HepG2 (cell line): Measurements from ENCODE around the gene GPR4. TPM values are rescaled to one million over a fixed set of nuclear protein-coding genes. Genes with fewer than 3 reads are reported as not detected.

ENCODE experiments used
- CHD2 ChIP-seq: IDR thresholded peaks from 2 replicates; pipeline ENCODE4 v1.6.1; 2011; ENCODE audit warnings: low read depth, low read length, improper control_type of control experiment
- FOXA1 ChIP-seq, 2 experiments: fragments of 450-650 bp in 1 of 2; sonication (generic) in 1 of 2; formaldehyde crosslinking in 1 of 2; IDR thresholded peaks; 2 replicates each; pipeline versions ENCODE4 v1.4.0 to v1.6.1; 2016 to 2020; ENCODE audit warnings: missing genetic modification reagents in 1 of 2
- FOXJ3 ChIP-seq: sonication (generic); formaldehyde crosslinking; IDR thresholded peaks from 2 replicates; pipeline ENCODE4 v1.4.0; 2020; ENCODE audit warnings: missing genetic modification reagents, mild to moderate bottlenecking, borderline replicate concordance
- SALL1 ChIP-seq: sonication (generic); formaldehyde crosslinking; IDR thresholded peaks from 2 replicates; pipeline ENCODE4 v1.8.0; 2022; ENCODE audit warnings: mild to moderate bottlenecking, missing genetic modification reagents
- SAP130 ChIP-seq: IDR thresholded peaks from 2 replicates; pipeline ENCODE4 v1.6.1; 2016; ENCODE audit warnings: low read depth
- SP4 ChIP-seq: sonication (generic); formaldehyde crosslinking; IDR thresholded peaks from 2 replicates; pipeline ENCODE4 v1.8.1; 2023; ENCODE audit warnings: mild to moderate bottlenecking, missing genetic modification reagents
- ZEB1 ChIP-seq: IDR thresholded peaks from 2 replicates; pipeline ENCODE4 v1.6.1; 2012; ENCODE audit warnings: mild to moderate bottlenecking, low read depth, inconsistent platforms; ENCODE audit not compliant: insufficient replicate concordance
- ZNF207 ChIP-seq: fragments of 450-650 bp; IDR thresholded peaks from 2 replicates; pipeline ENCODE4 v1.6.1; 2016; ENCODE audit warnings: antibody characterized with exemption, borderline replicate concordance
- ZNF569 ChIP-seq: sonication (generic); formaldehyde crosslinking; IDR thresholded peaks from 2 replicates; pipeline ENCODE4 v1.5.0; 2020; ENCODE audit warnings: mild to moderate bottlenecking, missing genetic modification reagents, moderate library complexity, borderline replicate concordance
- ZNF598 ChIP-seq: sonication (generic); formaldehyde crosslinking; IDR thresholded peaks from 2 replicates; pipeline ENCODE4 v1.5.1; 2020; ENCODE audit warnings: mild to moderate bottlenecking, missing genetic modification reagents, borderline replicate concordance
- ZNF816 ChIP-seq: sonication (generic); formaldehyde crosslinking; IDR thresholded peaks from 2 replicates; pipeline ENCODE4 v1.8.0; 2022; ENCODE audit warnings: missing genetic modification reagents, mild to moderate bottlenecking, borderline replicate concordance
- polyA plus RNA-seq, 8 experiments: library from polyadenylated mRNA; depleted of rRNA in 3 of 8; stranded (reverse) in 7 of 8; unstranded in 1 of 8; fragments of >200 nt; fragmentation: Illumina TruSeq in 4 of 8; extraction: Trizol in 4 of 8; gene quantifications; 2 replicates each; pipeline versions ENCODE4 v1.2.1 to v1.2.3, GENCODE V29; 2011 to 2016; ENCODE audit warnings: low read depth in 4 of 8, missing spikeins in 1 of 8, mixed read lengths in 1 of 8; ENCODE audit not compliant: insufficient read depth in 1 of 8
- total RNA-seq, 5 experiments: library from RNA; depleted of rRNA; stranded (reverse); fragments of >200 nt; fragmentation: Illumina TruSeq; extraction: Trizol; gene quantifications; 2 replicates each; pipeline ENCODE4 v1.2.3, GENCODE V29; 2016; ENCODE audit warnings: low read depth in 1 of 5
- TF ChIP-seq, protein P1 (sequence below): sonication (generic); formaldehyde crosslinking; IDR thresholded peaks from 2 replicates; pipeline ENCODE4 v1.4.0; 2020; ENCODE audit warnings: mild to moderate bottlenecking, missing genetic modification reagents
- TF ChIP-seq, protein P2 (sequence below): sonication (generic); formaldehyde crosslinking; IDR thresholded peaks from 2 replicates; pipeline ENCODE4 v1.4.0; 2020; ENCODE audit warnings: missing genetic modification reagents, borderline replicate concordance

Gene GPR4
- total and polyA plus RNA-seq, 2 of the 13 experiments (the other 11 are each of a cell fraction or from before 2014, with no cell fraction given), result 0.15 TPM; not detected in 1

DNA sequence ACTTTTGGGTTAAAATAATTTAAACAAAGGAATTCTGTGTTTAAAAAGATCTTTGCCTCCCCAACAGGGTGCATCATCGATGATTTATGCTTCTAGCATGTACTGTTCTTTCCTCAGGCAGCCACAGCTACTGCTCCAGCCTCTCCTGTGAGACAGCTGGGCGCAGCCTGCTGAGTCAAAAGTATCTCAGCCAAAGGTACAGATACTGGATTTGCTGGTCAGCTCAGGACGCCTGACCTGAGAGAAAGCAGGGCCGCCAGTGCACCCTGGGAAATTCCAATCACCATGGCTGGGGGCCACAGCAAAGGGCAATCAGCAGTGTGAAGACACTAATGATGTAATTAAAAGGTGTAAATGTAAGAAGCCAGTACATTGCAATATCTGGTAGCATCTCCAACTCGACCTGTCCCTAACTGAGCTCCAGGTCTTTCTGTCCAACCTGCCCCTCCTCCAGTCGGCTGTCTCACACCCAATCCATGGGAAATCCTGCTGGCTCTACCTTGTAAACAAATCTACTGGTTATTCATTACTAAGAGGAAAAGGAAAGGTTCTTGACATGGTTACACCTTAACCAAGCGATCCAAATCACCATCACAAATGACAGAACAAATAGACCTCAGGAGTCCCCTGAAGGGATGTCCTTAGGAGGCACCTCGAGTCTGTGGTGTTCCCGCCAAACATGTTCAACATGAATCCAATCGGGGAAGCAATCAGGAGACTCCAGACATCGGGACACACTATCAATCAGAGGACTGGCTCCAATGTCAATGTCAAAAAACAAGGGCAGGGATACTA is 24.7 kb downstream of the GPR4 start (continued):
- TF ChIP-seq, protein P1, sequence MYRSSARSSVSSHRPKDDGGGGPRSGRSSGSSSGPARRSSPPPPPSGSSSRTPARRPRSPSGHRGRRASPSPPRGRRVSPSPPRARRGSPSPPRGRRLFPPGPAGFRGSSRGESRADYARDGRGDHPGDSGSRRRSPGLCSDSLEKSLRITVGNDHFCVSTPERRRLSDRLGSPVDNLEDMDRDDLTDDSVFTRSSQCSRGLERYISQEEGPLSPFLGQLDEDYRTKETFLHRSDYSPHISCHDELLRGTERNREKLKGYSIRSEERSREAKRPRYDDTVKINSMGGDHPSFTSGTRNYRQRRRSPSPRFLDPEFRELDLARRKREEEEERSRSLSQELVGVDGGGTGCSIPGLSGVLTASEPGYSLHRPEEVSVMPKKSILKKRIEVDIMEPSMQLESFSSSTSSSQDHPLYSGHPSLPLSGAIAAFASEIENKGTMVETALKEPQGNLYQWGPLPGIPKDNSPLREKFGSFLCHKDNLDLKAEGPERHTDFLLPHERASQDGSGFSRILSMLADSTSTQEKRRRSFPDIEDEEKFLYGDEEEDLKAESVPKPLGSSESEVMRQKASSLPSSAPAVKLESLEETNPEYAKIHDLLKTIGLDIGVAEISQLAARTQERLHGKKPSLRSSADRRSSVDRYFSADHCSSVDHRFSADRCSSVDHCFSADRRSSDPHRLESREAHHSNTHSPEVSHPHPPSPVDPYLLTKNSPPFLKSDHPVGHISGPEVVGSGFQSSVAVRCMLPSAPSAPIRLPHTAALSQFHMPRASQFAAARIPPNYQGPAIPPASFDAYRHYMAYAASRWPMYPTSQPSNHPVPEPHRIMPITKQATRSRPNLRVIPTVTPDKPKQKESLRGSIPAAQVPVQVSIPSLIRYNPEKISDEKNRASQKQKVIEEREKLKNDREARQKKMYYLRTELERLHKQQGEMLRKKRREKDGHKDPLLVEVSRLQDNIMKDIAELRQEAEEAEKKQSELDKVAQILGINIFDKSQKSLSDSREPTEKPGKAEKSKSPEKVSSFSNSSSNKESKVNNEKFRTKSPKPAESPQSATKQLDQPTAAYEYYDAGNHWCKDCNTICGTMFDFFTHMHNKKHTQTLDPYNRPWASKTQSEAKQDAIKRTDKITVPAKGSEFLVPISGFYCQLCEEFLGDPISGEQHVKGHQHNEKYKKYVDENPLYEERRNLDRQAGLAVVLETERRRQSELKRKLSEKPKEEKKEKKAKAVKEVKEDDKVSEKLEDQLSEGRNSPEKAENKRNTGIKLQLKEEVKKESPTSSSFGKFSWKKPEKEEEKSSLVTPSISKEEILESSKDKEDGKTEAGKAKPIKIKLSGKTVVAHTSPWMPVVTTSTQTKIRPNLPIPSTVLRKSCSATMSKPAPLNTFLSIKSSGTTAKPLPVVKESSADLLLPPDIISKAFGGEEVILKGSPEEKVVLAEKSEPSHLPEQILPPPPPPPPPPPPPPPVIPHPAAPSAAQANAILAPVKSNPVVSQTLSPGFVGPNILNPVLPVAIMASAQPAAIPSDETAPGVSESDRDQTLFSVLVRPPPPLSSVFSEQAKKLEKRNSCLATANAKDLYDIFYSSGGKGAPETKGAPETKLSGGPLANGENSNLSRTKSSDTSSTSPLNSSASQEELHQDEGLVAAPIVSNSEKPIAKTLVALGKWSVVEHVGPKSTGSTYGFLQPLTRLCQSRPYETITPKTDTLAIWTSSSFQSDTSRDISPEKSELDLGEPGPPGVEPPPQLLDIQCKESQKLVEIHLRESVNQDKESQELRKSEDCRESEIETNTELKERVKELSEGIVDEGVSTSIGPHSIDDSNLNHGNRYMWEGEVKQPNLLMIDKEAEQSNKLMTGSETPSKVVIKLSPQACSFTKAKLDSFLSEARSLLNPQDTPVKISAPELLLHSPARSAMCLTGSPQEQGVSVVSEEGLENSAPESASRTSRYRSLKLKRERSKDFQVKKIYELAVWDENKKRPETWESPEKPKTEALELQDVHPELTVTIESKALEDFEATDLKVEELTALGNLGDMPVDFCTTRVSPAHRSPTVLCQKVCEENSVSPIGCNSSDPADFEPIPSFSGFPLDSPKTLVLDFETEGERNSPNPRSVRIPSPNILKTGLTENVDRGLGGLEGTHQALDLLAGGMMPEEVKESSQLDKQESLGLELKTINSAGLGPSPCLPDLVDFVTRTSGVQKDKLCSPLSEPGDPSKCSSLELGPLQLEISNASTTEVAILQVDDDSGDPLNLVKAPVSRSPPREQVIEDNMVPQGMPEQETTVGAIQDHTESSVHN (CRISPR knock-in tag), result no peak
- TF ChIP-seq, protein P2, sequence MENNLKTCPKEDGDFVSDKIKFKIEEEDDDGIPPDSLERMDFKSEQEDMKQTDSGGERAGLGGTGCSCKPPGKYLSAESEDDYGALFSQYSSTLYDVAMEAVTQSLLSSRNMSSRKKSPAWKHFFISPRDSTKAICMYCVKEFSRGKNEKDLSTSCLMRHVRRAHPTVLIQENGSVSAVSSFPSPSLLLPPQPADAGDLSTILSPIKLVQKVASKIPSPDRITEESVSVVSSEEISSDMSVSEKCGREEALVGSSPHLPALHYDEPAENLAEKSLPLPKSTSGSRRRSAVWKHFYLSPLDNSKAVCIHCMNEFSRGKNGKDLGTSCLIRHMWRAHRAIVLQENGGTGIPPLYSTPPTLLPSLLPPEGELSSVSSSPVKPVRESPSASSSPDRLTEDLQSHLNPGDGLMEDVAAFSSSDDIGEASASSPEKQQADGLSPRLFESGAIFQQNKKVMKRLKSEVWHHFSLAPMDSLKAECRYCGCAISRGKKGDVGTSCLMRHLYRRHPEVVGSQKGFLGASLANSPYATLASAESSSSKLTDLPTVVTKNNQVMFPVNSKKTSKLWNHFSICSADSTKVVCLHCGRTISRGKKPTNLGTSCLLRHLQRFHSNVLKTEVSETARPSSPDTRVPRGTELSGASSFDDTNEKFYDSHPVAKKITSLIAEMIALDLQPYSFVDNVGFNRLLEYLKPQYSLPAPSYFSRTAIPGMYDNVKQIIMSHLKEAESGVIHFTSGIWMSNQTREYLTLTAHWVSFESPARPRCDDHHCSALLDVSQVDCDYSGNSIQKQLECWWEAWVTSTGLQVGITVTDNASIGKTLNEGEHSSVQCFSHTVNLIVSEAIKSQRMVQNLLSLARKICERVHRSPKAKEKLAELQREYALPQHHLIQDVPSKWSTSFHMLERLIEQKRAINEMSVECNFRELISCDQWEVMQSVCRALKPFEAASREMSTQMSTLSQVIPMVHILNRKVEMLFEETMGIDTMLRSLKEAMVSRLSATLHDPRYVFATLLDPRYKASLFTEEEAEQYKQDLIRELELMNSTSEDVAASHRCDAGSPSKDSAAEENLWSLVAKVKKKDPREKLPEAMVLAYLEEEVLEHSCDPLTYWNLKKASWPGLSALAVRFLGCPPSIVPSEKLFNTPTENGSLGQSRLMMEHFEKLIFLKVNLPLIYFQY, result 0 out of 2 replicates have a peak, but pooled peaks have one; percentile 21
- no peak for TF ChIP-seq CHD2
- no peak for TF ChIP-seq SP4 (CRISPR knock-in tag)
- TF ChIP-seq ZNF569 (CRISPR knock-in tag), result no peak
- no peak for TF ChIP-seq SALL1
- peak; percentile 37 for TF ChIP-seq ZEB1
- no peak for TF ChIP-seq ZNF816 (CRISPR knock-in tag)
- peak; percentile 79 for TF ChIP-seq SAP130
- no peak for TF ChIP-seq FOXA1 (IDR thresholded peaks at IDR 0.05)
- TF ChIP-seq FOXA1 (CRISPR knock-in tag; IDR thresholded peaks at IDR 0.05), result peak; percentile 28; the same call in 1 of the 2 replicates
- TF ChIP-seq FOXJ3 (CRISPR knock-in tag), result 0 out of 2 replicates have a peak, but pooled peaks have one; percentile 31
- no peak for TF ChIP-seq ZNF598
- no peak for TF ChIP-seq ZNF207
